Fibroblast of the conjunctiva (primary cell): Measurements from ENCODE around the gene CRACR2B.

Experiments used
- DNase-seq: peaks from one replicate; pipeline ENCODE4 v3.0.0-alpha.2; 2010; ENCODE audit warnings: low read depth

The CRACR2B gene

GRCh38 chr11:811446-812245 is 16.1 kb upstream of the CRACR2B start:
- no peak for DNase-seq

- no peak for DNase-seq
These were observed 15.3 kb upstream of the CRACR2B start for GRCh38 chr11:812390-812789.

- DNase-seq: no peak
These were observed 14.7 kb upstream of the CRACR2B start for GRCh38 chr11:813072-813455.

- DNase-seq: no peak
These were observed 14.1 kb upstream of the CRACR2B start for GRCh38 chr11:813456-814096.

GRCh38 chr11:815675-816432 is 11.9 kb upstream of the CRACR2B start:
- DNase-seq: no peak

- DNase-seq: no peak
These were observed 11.3 kb upstream of the CRACR2B start for GRCh38 chr11:816433-816779.

- DNase-seq: no peak
These were observed 9.2 kb upstream of the CRACR2B start, which contains the start of gene PNPLA2 for GRCh38 chr11:818396-819128. Gene PNPLA2, plus strand, starts transcription at chr11:818914. Its CDS starts 805 bp downstream, at chr11:819719.

- peak; percentile 68 for DNase-seq
These were observed 8.4 kb upstream of the CRACR2B start for GRCh38 chr11:819129-819931.

GRCh38 chr11:819943-820649 is 7.6 kb upstream of the CRACR2B start:
- DNase-seq: no peak

GRCh38 chr11:820655-821511 is 6.8 kb upstream of the CRACR2B start:
- DNase-seq: no peak

- no peak for DNase-seq
These were observed 6.0 kb upstream of the CRACR2B start for GRCh38 chr11:821512-822371.

GRCh38 chr11:823441-824291 is 4.1 kb upstream of the CRACR2B start:
- no peak for DNase-seq

- DNase-seq: no peak
These were observed 3.3 kb upstream of the CRACR2B start for GRCh38 chr11:824292-824880.

GRCh38 chr11:824942-825341 is 2.8 kb upstream of the CRACR2B start:
- DNase-seq: no peak

- no peak for DNase-seq
These were observed 2.1 kb upstream of the CRACR2B start for GRCh38 chr11:825366-826226.

GRCh38 chr11:826227-826621 is 1.5 kb upstream of the CRACR2B start:
- no peak for DNase-seq

- DNase-seq: no peak
These were observed 928 bp upstream of the CRACR2B start for GRCh38 chr11:826836-827145.
